Measurements from ENCODE around the gene NACC1. TPM values are rescaled to one million over a fixed set of nuclear protein-coding genes. Genes with fewer than 3 reads are reported as not detected.

The NACC1 gene
- total RNA-seq, 1 donor from 2014 or later, result 22.6 TPM

GRCh38 chr19:13137290-13137794 lies 19.3 kb downstream of the NACC1 start:
- H3K27me3 ChIP-seq, result no peaks in the 10 kb centered on the region
- intact Hi-C loops (cut with DNase I), result no loop called here
- peaks cover 0 to 46% of the 10 kb centered on the region in 2 donors for H3K36me3 ChIP-seq

GRCh38 chr19:13138171-13138915 lies 20.3 kb downstream of the NACC1 start:
- H3K36me3 ChIP-seq, result peaks cover 0 to 46% of the 10 kb centered on the region in 2 donors
- intact Hi-C loops (cut with DNase I), result no loop called here

More at GRCh38 chr19:13137290-13137794, 19.3 kb downstream of the NACC1 start:
- Histone ChIP-seq H3K4me1 (no peaks in the 10 kb centered on the region), H3K4me3 (no peak overlapping the region), H3K27ac (no peak overlapping the region), H3K9me3 (no peaks in the 10 kb centered on the region)
- TF ChIP-seq POLR2AphosphoS5 (IDR thresholded peaks at IDR 0.05; ENCODE audit: insufficient read depth in 1 of 2, low read depth in 1 of 2) (no peak), POLR2A (IDR thresholded peaks at IDR 0.05) (no peak), CTCF (IDR thresholded peaks at IDR 0.05) (no peak)
- DNase-seq (ENCODE audit: extremely low spot score in 2 of 2), result no peak

GRCh38 chr19:13138916-13139198 lies 20.8 kb downstream of the NACC1 start:
- no peak for DNase-seq (ENCODE audit: extremely low spot score in 2 of 2)
- H3K27ac ChIP-seq, result no peak overlapping the region
- no peaks in the 10 kb centered on the region for H3K27me3 ChIP-seq
- no peaks in the 10 kb centered on the region for H3K9me3 ChIP-seq
- no peak overlapping the region for H3K4me3 ChIP-seq
- intact Hi-C loops (cut with DNase I), result no loop called here
- peaks cover 0 to 46% of the 10 kb centered on the region in 2 donors for H3K36me3 ChIP-seq
- TF ChIP-seq POLR2A (IDR thresholded peaks at IDR 0.05), result no peak
- TF ChIP-seq POLR2AphosphoS5 (IDR thresholded peaks at IDR 0.05; ENCODE audit: insufficient read depth in 1 of 2, low read depth in 1 of 2), result no peak
- TF ChIP-seq CTCF (IDR thresholded peaks at IDR 0.05), result no peak
- no peaks in the 10 kb centered on the region for H3K4me1 ChIP-seq

More at GRCh38 chr19:13138171-13138915, 20.3 kb downstream of the NACC1 start:
- H3K9me3 ChIP-seq, result no peaks in the 10 kb centered on the region
- no peaks in the 10 kb centered on the region for H3K27me3 ChIP-seq
- H3K4me3 ChIP-seq, result no peak overlapping the region
- H3K27ac ChIP-seq, result no peak overlapping the region
- TF ChIP-seq CTCF (IDR thresholded peaks at IDR 0.05), result no peak
- TF ChIP-seq POLR2A (IDR thresholded peaks at IDR 0.05), result no peak
- no peak for TF ChIP-seq POLR2AphosphoS5 (IDR thresholded peaks at IDR 0.05; ENCODE audit: insufficient read depth in 1 of 2, low read depth in 1 of 2)
- DNase-seq (ENCODE audit: extremely low spot score in 2 of 2), result no peak
- no peaks in the 10 kb centered on the region for H3K4me1 ChIP-seq

- Histone ChIP-seq H3K27me3 (no peaks in the 10 kb centered on the region), H3K9me3 (no peaks in the 10 kb centered on the region), H3K36me3 (peaks cover 0 to 55% of the 10 kb centered on the region in 2 donors), H3K4me3 (no peak overlapping the region), H3K27ac (no peak overlapping the region), H3K4me1 (no peaks in the 10 kb centered on the region)
- intact Hi-C loops (cut with DNase I), result loop anchor here (10.0 kb wide), 1 partner anchor 95 kb away; no protein-coding TSS in a partner anchor
- no peak for TF ChIP-seq POLR2AphosphoS5 (IDR thresholded peaks at IDR 0.05; ENCODE audit: insufficient read depth in 1 of 2, low read depth in 1 of 2)
- no peak for TF ChIP-seq CTCF (IDR thresholded peaks at IDR 0.05)
- no peak for DNase-seq (ENCODE audit: extremely low spot score in 2 of 2)
Measured at GRCh38 chr19:13139633-13140311, 21.7 kb downstream of the NACC1 start.

All from vagina (tissue), 2 donors.